HEK293 (cell line): Measurements from ENCODE around the gene IKZF1.

Experiments
- CTCF ChIA-PET: fragments of 350-600 bp; formaldehyde crosslinking; extraction: SDS; loops from one replicate; lab custom pipeline; 2021; ENCODE audit warnings: antibody characterized with exemption; lab: Yijun Ruan, JAX
- POLR2A ChIA-PET: fragments of 300-600 bp; formaldehyde crosslinking; extraction: SDS; loops from one replicate; lab custom pipeline; 2020; ENCODE audit warnings: antibody characterized with exemption, inconsistent platforms; lab: Yijun Ruan, JAX
- H3K27ac ChIP-seq: fragments of 200-500 bp; sonication (Bioruptor generic); 2 replicates; pipeline ENCODE4 v1.5.1; 2014; ENCODE audit warnings: low read depth, low read length, control low read depth, inconsistent platforms; ENCODE audit errors: extremely low read depth
- H3K36me3 ChIP-seq, 2 experiments: fragments of 200-500 bp in 1 of 2; sonication (Bioruptor generic) in 1 of 2; 1 replicate in 1 of 2; 2 replicates in 1 of 2; pipeline ENCODE4 v1.5.1; 2014 to 2017; ENCODE audit warnings: inconsistent platforms in 2 of 2, low read length in 2 of 2; ENCODE audit not compliant: control insufficient read depth in 2 of 2, insufficient read depth in 1 of 2
- H3K4me1 ChIP-seq: fragments of 200-500 bp; sonication (Bioruptor generic); 2 replicates; pipeline ENCODE4 v1.5.1; 2014; ENCODE audit warnings: mild to moderate bottlenecking, low read length, inconsistent platforms; ENCODE audit not compliant: control insufficient read depth, insufficient read depth
- H3K4me3 ChIP-seq: 2 replicates; pipeline ENCODE4 v1.5.1; 2011; ENCODE audit warnings: low read depth, mild to moderate bottlenecking, control low read depth, low read length, moderate library complexity
- H3K9me3 ChIP-seq: fragments of 200-500 bp; sonication (Bioruptor generic); 2 replicates; pipeline ENCODE4 v1.5.1; 2014; ENCODE audit warnings: low read depth, low read length, inconsistent platforms; ENCODE audit not compliant: control insufficient read depth, insufficient read depth
- GLIS2 ChIP-seq: fragments of 450-650 bp; formaldehyde crosslinking; IDR thresholded peaks from 2 replicates; pipeline ENCODE4 v1.5.1; 2016; ENCODE audit warnings: missing biosample characterization, missing genetic modification characterization
- SP3 ChIP-seq: fragments of 450-650 bp; formaldehyde crosslinking; IDR thresholded peaks from 2 replicates; pipeline ENCODE4 v1.5.1; 2016; ENCODE audit warnings: missing biosample characterization, missing genetic modification characterization
- SP7 ChIP-seq: fragments of 450-650 bp; formaldehyde crosslinking; IDR thresholded peaks from 2 replicates; pipeline ENCODE4 v1.5.1; 2016; ENCODE audit warnings: missing biosample characterization, missing genetic modification characterization
- YY2 ChIP-seq: fragments of 450-650 bp; formaldehyde crosslinking; IDR thresholded peaks from 2 replicates; pipeline ENCODE4 v1.5.1; 2016; ENCODE audit warnings: missing biosample characterization, missing genetic modification characterization
- ZBTB17 ChIP-seq: fragments of 450-650 bp; formaldehyde crosslinking; IDR thresholded peaks from 2 replicates; pipeline ENCODE4 v1.5.1; 2016; ENCODE audit warnings: missing biosample characterization, missing genetic modification characterization
- ZBTB26 ChIP-seq: fragments of 450-650 bp; formaldehyde crosslinking; optimal IDR thresholded peaks from 2 replicates; pipeline ENCODE3; 2016; ENCODE audit warnings: missing biosample characterization, mild to moderate bottlenecking, missing genetic modification characterization
- ZNF148 ChIP-seq: fragments of 450-650 bp; formaldehyde crosslinking; IDR thresholded peaks from 2 replicates; pipeline ENCODE4 v1.5.0; 2017; ENCODE audit warnings: missing biosample characterization, missing genetic modification characterization, borderline replicate concordance
- ZNF169 ChIP-seq: fragments of 450-650 bp; formaldehyde crosslinking; IDR thresholded peaks from 2 replicates; pipeline ENCODE4 v1.5.1; 2016; ENCODE audit warnings: missing biosample characterization, missing genetic modification characterization
- ZNF202 ChIP-seq: fragments of 450-650 bp; formaldehyde crosslinking; IDR thresholded peaks from 2 replicates; pipeline ENCODE4 v1.5.1; 2016; ENCODE audit warnings: missing biosample characterization, missing genetic modification characterization, borderline replicate concordance
- ZNF501 ChIP-seq: fragments of 450-650 bp; formaldehyde crosslinking; IDR thresholded peaks from 2 replicates; pipeline ENCODE4 v1.5.1; 2016; ENCODE audit warnings: missing biosample characterization, missing genetic modification characterization
- ZNF529 ChIP-seq: fragments of 450-650 bp; formaldehyde crosslinking; IDR thresholded peaks from 2 replicates; pipeline ENCODE4 v1.5.1; 2017; ENCODE audit warnings: missing genetic modification characterization, missing biosample characterization; ENCODE audit not compliant: insufficient replicate concordance
- ZNF610 ChIP-seq: fragments of 450-650 bp; formaldehyde crosslinking; IDR thresholded peaks from 2 replicates; pipeline ENCODE4 v1.5.1; 2016; ENCODE audit warnings: missing biosample characterization, missing genetic modification characterization, borderline replicate concordance
- ZNF701 ChIP-seq: fragments of 450-650 bp; formaldehyde crosslinking; IDR thresholded peaks from 2 replicates; pipeline ENCODE4 v1.5.1; 2016; ENCODE audit warnings: missing biosample characterization, missing genetic modification characterization
- ZNF785 ChIP-seq: fragments of 450-650 bp; formaldehyde crosslinking; IDR thresholded peaks from 2 replicates; pipeline ENCODE4 v1.5.1; 2016; ENCODE audit warnings: missing biosample characterization, missing genetic modification characterization
- ZNF791 ChIP-seq: fragments of 450-650 bp; formaldehyde crosslinking; IDR thresholded peaks from 2 replicates; pipeline ENCODE4 v1.5.1; 2016; ENCODE audit warnings: missing biosample characterization, missing genetic modification characterization
- ZNF837 ChIP-seq: fragments of 450-650 bp; formaldehyde crosslinking; IDR thresholded peaks from 2 replicates; pipeline ENCODE4 v1.5.1; 2016; ENCODE audit warnings: missing biosample characterization, missing genetic modification characterization
- TF ChIP-seq, protein P1 (sequence below): fragments of 450-650 bp; formaldehyde crosslinking; IDR thresholded peaks from 2 replicates; pipeline ENCODE4 v1.5.1; 2016; ENCODE audit warnings: missing biosample characterization, missing genetic modification characterization

IKZF1 gene

GRCh38 chr7:50295133-50295532 lies 9.4 kb upstream of the IKZF1 start (continued):
- TF ChIP-seq, protein P1, sequence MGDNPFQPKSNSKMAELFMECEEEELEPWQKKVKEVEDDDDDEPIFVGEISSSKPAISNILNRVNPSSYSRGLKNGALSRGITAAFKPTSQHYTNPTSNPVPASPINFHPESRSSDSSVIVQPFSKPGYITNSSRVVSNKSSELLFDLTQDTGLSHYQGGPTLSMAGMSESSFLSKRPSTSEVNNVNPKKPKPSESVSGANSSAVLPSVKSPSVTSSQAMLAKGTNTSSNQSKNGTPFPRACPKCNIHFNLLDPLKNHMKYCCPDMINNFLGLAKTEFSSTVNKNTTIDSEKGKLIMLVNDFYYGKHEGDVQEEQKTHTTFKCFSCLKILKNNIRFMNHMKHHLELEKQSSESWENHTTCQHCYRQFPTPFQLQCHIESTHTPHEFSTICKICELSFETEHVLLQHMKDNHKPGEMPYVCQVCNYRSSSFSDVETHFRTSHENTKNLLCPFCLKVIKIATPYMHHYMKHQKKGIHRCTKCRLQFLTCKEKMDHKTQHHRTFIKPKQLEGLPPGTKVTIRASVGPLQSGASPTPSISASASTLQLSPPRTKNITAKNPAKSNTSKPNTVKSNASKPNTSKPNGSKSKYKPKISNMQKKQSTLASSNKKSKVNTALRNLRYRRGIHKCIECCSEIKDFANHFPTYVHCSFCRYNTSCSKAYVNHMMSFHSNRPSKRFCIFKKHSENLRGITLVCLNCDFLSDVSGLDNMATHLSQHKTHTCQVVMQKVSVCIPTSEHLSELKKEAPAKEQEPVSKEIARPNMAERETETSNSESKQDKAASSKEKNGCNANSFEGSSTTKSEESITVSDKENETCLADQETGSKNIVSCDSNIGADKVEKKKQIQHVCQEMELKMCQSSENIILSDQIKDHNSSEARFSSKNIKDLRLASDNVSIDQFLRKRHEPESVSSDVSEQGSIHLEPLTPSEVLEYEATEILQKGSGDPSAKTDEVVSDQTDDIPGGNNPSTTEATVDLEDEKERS: no peak

- Histone ChIP-seq H3K36me3 (no peaks in the 10 kb centered on the region), H3K4me1 (no peaks in the 10 kb centered on the region), H3K27ac (no peak overlapping the region), H3K4me3 (no peak overlapping the region), H3K9me3 (no peaks in the 10 kb centered on the region)
- POLR2A ChIA-PET: no interaction called here
- no peak for TF ChIP-seq SP3 (tag by site-specific recombination)
- no peak for TF ChIP-seq ZNF837 (tag by site-specific recombination)
- TF ChIP-seq ZNF791 (tag by site-specific recombination): no peak
- TF ChIP-seq ZBTB17 (tag by site-specific recombination): no peak
- CTCF ChIA-PET: interaction anchor here (0.8 kb wide), 1 partner anchor 92 kb away, joined by 3 read pairs; no protein-coding TSS in a partner anchor
Measured at GRCh38 chr7:50296799-50297198, 7.7 kb upstream of the IKZF1 start.

DNA sequence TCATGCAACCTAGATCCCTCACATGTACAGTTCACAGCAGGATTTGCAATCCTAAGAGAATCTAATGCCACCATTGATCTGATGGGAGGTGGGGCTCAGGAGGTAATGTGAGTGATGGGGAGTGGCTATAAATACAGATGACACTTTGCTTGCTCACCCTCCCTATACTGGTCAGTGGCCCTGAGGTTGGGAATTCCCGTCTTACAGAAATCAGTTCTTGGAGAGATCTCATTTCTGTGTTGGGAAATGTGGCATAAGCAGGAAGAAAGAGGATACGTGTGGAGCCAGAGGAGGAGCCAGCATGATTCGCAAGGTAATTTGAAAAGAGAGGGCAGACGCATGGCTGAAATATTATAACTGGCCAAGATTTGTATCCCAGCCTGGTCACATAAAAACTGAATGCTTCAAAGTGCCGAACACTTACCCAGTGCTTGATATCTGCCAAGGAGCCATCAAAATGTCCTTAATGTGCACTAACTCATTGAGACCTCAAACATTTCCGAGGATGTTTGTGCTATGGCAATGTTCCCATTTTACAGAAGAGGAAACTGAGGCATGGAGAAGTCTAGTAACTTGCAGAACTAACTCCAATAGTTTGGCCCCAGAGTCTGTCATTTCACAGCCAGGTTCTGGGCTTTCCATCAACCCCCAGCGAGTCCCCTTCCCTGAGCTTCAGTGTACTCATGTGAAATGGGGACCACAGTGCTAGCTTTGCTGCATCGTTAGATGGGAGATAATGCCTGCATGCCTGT lies 5.5 kb upstream of the IKZF1 start:
- no peak overlapping the region for H3K27ac ChIP-seq
- no peak overlapping the region for H3K4me3 ChIP-seq
- H3K4me1 ChIP-seq: no peaks in the 10 kb centered on the region
- H3K9me3 ChIP-seq: no peaks in the 10 kb centered on the region
- TF ChIP-seq ZNF169 (tag by site-specific recombination) (no peak), ZNF837 (tag by site-specific recombination) (no peak), ZNF610 (0 out of 2 replicates have a peak, but pooled peaks have one; percentile 26), ZNF785 (tag by site-specific recombination) (no peak), YY2 (tag by site-specific recombination) (no peak), ZNF501 (tag by site-specific recombination) (no peak), ZNF701 (tag by site-specific recombination) (no peak)
- ChIA-PET CTCF (no interaction called here), POLR2A (no interaction called here)
- no peaks in the 10 kb centered on the region for H3K36me3 ChIP-seq

DNA sequence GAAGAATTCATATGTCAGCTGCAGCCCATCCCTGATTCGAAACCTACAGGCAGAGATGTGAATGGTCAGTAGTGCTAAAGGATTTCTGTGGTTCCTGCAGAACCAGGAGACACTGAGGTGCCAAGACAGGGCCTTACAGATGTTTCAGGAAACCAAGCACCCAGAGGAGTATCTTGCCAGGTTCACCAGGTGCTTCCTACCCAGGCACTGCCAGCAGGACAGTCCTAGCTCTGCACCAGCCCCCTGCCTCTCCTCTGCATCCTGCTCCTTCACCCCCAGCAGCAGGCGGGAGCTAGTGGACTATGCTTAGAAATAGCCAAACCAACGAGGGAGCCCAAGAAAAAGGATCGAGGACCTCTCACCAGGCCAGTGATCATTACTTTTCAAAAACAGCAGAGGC lies 4.2 kb upstream of the IKZF1 start:
- POLR2A ChIA-PET: no interaction called here
- CTCF ChIA-PET: interaction anchor here (0.7 kb wide), 1 partner anchor 118 kb away, joined by 4 read pairs; no protein-coding TSS in a partner anchor
- TF ChIP-seq, protein P1: no peak
- TF ChIP-seq ZBTB26 (tag by site-specific recombination) (no peak), ZNF529 (tag by site-specific recombination) (no peak), GLIS2 (tag by site-specific recombination) (no peak), SP7 (tag by site-specific recombination) (no peak), ZNF148 (tag by site-specific recombination) (no peak), ZNF202 (tag by site-specific recombination) (no peak)

More for the DNA sequence above, 4.2 kb upstream of the IKZF1 start:
- Histone ChIP-seq H3K4me3 (no peak overlapping the region), H3K36me3 (no peaks in the 10 kb centered on the region), H3K27ac (no peak overlapping the region), H3K4me1 (no peaks in the 10 kb centered on the region), H3K9me3 (no peaks in the 10 kb centered on the region)
